ENCODE results near the gene WDR83.

WDR83 gene

GRCh38 chr19:12638611-12639182 lies 27.9 kb upstream of the WDR83 start:
- TF ChIP-seq CTCF (IDR thresholded peaks at IDR 0.05): no peak

GRCh38 chr19:12639901-12640613 lies 26.6 kb upstream of the WDR83 start:
- peak; percentile 45 for TF ChIP-seq CTCF (IDR thresholded peaks at IDR 0.05)

- TF ChIP-seq CTCF (IDR thresholded peaks at IDR 0.05): no peak
Measured at GRCh38 chr19:12641456-12641855, 25.2 kb upstream of the WDR83 start.

- no peak for TF ChIP-seq CTCF (IDR thresholded peaks at IDR 0.05)
Measured at GRCh38 chr19:12642506-12642905, 24.1 kb upstream of the WDR83 start.

GRCh38 chr19:12646551-12646950 lies 20.1 kb upstream of the WDR83 start:
- TF ChIP-seq CTCF (IDR thresholded peaks at IDR 0.05): no peak

- TF ChIP-seq CTCF (IDR thresholded peaks at IDR 0.05): no peak
Measured at GRCh38 chr19:12647047-12647446, 19.6 kb upstream of the WDR83 start.

- no peak for TF ChIP-seq CTCF (IDR thresholded peaks at IDR 0.05)
Measured at GRCh38 chr19:12647490-12648071, 19.0 kb upstream of the WDR83 start.

Data from LNCAP (cell line).